A549 (cell line): ENCODE measurements around the gene RERE.

Experiments
- JUN ChIP-seq, 2 experiments: fragments of >200 bp; sonication (Bioruptor Twin); formaldehyde crosslinking; IDR thresholded peaks; 2 replicates in 1 of 2; 3 replicates in 1 of 2; pipeline ENCODE4 v1.6.1; 2016 to 2017
- POLR2A ChIP-seq: IDR thresholded peaks from 2 replicates; pipeline ENCODE4 v1.6.1; 2012; ENCODE audit warnings: mild to moderate bottlenecking, low read length
- RCOR1 ChIP-seq: fragments of 150-350 bp; IDR thresholded peaks from 2 replicates; pipeline ENCODE4 v1.6.1; 2014; ENCODE audit warnings: antibody characterized with exemption, low read length, low read depth
- ZSCAN20 ChIP-seq: fragments of 250-450 bp; sonication (Bioruptor Pico); IDR thresholded peaks from 2 replicates; pipeline ENCODE4 v1.8.0; 2022; ENCODE audit warnings: mild to moderate bottlenecking, moderate library complexity
- TF ChIP-seq, protein P1 (sequence below): IDR thresholded peaks from 2 replicates; pipeline ENCODE4 v1.6.1; 2012

DNA sequence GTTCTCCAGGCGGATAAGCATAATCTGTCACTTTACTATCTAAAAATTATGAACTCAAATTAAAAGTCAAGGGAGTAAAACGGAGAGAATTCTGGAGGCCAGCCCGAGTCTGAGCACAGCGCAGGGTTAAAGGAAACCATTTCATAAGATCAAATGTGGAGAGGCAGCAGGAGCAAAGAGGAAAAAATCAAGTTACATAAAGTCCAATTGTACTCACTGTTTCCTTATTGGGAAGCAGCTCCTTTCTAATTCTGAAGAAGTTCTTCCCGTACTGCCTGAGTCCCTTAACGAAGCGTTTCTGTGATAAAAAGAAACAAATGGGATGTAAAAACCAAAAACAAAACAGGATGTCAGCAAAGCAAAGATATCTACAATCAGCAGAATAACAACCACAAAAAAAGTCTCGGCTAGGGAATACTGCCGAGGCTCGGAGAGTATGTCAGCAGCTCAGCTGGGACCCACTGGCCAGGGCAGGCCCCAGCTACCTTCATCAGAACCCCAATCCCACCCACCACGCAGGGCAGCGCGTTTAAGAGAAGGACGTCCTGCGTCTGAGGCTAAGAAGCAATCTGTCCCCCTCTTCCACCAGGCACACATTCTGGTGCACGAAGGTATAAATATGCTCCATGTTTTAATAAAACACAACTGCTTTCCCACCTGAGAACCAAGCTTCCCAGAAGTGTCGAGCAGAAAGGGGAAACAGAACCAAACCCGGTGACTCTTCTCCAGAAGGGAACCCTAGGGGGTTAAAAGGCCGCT lies 394.8 kb downstream of the RERE start:
- TF ChIP-seq, protein P1, sequence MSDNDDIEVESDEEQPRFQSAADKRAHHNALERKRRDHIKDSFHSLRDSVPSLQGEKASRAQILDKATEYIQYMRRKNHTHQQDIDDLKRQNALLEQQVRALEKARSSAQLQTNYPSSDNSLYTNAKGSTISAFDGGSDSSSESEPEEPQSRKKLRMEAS, result no peak
- no peak for TF ChIP-seq ZSCAN20 (CRISPR knock-in tag)
- TF ChIP-seq JUN (IDR thresholded peaks at IDR 0.05), result no peak
- TF ChIP-seq POLR2A, result no peak
- TF ChIP-seq RCOR1, result no peak
